Ectodermal cell (in vitro differentiated cells): Measurements from ENCODE around the gene KNCN.

Source experiments
- H3K27ac ChIP-seq: 2 replicates; pipeline ENCODE4 v1.7.0; 2013; ENCODE audit warnings: mild to moderate bottlenecking, low read depth, low read length; ENCODE audit not compliant: insufficient read depth, poor library complexity, severe bottlenecking
- H3K27me3 ChIP-seq: 2 replicates; pipeline ENCODE4 v1.7.0; 2013; ENCODE audit warnings: mild to moderate bottlenecking, low read length; ENCODE audit not compliant: insufficient read depth, control insufficient read depth, poor library complexity, severe bottlenecking
- H3K36me3 ChIP-seq: one replicate; pipeline ENCODE4 v1.7.0; 2013; ENCODE audit warnings: low read length; ENCODE audit not compliant: control insufficient read depth, insufficient read depth
- H3K4me1 ChIP-seq: one replicate; pipeline ENCODE4 v1.7.0; 2013; ENCODE audit warnings: low read length; ENCODE audit not compliant: control insufficient read depth, insufficient read depth
- H3K4me3 ChIP-seq: 2 replicates; pipeline ENCODE4 v1.7.0; 2013; ENCODE audit warnings: low read depth, low read length, control low read depth; ENCODE audit not compliant: insufficient read depth
- H3K9me3 ChIP-seq: 2 replicates; pipeline ENCODE4 v1.7.0; 2013; ENCODE audit warnings: mild to moderate bottlenecking, low read length, moderate library complexity; ENCODE audit not compliant: control insufficient read depth
- WGBS, 2 experiments: methylation state at CpG; one replicate each; pipeline ENCODE4 v1.1.7; 2013; ENCODE audit warnings: missing lambda C conversion rate in 2 of 2; 5-methylcytosine and 5-hydroxymethylcytosine counted together

Gene KNCN

DNA sequence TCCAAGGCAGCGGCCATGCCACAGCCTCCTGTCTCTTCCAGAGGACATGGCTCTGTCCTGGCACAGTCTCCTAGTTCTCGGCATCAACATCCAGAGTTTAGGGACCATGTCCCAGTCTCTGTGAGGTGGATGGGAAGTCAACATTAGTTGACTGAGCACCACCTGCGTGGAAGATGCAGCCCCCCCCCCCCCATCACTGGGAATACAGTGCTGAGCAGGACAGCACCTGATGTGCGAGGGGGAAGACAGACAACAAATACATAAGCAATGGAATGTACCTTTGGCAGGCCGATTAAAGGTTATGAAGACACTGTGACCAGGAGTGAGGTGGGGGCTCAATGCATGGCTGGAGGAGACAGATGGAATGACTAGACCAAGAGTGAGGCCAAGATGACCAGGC, 26.6 kb downstream of the KNCN start:
- peaks cover 65% of the 10 kb centered on the region for H3K4me1 ChIP-seq
- no peaks in the 10 kb centered on the region for H3K9me3 ChIP-seq
- peaks cover 81% of the 10 kb centered on the region for H3K27me3 ChIP-seq
- no peak overlapping the region for H3K27ac ChIP-seq
- no peaks in the 10 kb centered on the region for H3K36me3 ChIP-seq
- WGBS, 2 experiments, result 70 to 81% methylated on average over 5 of the region's 5 CpGs
- H3K4me3 ChIP-seq, result no peak overlapping the region

DNA sequence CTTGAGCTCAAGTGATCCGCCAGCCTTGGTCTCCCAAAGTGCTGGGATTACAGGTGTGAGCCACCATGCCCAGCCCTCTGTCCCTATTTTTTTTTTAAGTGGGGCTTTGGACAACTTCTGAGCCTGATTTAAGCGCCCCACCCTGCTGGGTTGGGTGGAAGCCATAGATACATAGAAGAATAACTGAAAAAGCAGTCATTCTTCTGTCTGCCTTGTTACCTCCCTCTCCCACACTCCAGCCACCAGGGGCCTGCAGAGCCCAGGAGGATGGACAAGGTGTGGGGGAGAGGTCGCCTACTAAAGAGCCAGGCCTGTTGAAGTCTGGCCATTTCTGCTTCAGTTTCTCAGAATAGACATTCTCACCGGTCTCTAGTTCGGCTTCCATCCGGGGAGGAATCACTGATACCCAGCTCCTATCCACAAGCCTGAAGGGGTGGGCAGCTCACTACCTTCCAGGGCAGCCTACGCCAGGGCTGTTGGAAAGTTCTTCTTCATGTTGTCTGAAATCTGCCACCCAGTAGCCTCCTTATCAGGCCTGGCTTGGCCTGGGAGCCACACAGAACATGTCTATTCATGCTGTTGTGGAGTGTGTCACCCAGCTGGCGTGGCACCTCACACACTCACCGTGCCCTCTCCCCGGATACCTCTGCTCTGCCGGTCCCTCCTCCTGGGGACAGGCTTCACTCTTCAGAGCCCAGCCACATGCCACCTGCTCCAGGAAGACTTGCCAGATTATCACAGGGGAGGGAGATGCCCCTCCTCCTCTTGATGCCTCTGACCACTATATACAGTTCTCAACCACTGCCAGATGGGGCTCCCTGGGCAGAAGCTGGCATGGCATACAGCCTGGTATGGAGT, 27.7 kb downstream of the KNCN start:
- H3K9me3 ChIP-seq, result no peaks in the 10 kb centered on the region

DNA sequence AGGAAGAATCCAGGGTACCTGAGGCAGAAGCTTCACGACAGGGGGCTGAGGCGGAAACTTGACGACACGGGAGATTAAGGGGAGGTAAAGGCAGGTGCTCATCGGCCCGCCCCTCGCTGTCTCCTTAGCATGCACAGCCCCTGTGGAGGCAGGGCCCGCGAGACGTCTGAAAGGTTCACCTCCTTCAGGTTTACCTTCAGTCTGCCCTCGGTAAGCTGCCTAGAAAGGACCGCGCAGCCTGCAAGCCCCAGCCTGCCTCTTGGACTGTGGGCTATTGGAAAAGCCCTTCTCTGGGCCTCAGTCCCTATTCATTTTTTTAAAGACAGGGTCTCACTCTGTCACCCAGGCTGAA, 28.5 kb downstream of the KNCN start:
- 48 to 50% methylated on average over 13 of the region's 13 CpGs for WGBS, 2 experiments
- no peaks in the 10 kb centered on the region for H3K9me3 ChIP-seq
- H3K27me3 ChIP-seq, result peaks cover 66% of the 10 kb centered on the region
- peaks cover 70% of the 10 kb centered on the region for H3K4me1 ChIP-seq
- H3K27ac ChIP-seq, result no peak overlapping the region
- H3K36me3 ChIP-seq, result no peaks in the 10 kb centered on the region
- no peak overlapping the region for H3K4me3 ChIP-seq

More for the DNA sequence above, 27.7 kb downstream of the KNCN start:
- Histone ChIP-seq H3K27me3 (peaks cover 69% of the 10 kb centered on the region), H3K36me3 (no peaks in the 10 kb centered on the region), H3K27ac (no peak overlapping the region), H3K4me3 (no peak overlapping the region), H3K4me1 (peaks cover 72% of the 10 kb centered on the region)
- 91 to 92% methylated on average over 11 of the region's 11 CpGs for WGBS, 2 experiments

DNA sequence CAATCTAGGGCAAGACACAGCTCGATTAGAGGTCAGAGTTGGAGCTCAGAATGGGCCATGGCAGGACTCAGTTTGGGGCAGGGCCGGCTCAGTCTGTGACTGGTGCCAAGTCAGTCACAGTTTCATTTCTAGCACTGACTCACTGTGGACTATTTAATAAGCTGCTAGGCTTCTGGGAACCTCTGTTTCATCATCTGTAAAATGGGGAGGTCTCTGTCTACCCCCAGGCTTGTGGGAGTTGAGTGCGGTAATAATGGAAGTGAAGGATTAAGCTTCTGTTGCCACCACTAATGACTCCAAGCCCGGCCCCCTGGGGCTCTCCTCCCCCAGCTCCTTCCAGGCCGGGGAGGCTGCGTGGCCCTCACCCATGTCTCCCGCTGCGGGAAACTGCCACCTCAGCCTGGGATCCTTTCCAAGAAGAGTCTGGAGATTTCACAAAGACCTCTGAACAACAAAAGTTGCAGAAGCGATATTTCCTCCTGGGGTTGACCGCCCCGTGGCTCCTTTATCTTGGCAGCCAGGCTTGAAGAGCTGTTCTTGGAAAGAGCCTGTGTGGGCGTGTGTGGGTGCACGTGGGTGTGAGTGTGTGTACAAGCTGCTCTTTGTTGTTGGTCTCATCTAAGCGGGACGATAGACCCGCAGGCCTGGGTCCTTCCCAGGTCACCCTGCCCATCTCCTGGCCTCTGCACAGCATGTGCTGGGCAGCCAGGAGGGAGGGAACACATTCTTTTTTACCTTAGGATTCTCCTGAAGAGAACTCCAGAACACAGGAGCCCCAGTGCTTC, 29.1 kb downstream of the KNCN start:
- Histone ChIP-seq H3K9me3 (no peaks in the 10 kb centered on the region), H3K4me3 (no peak overlapping the region), H3K36me3 (no peaks in the 10 kb centered on the region), H3K27me3 (peaks cover 66% of the 10 kb centered on the region), H3K27ac (no peak overlapping the region), H3K4me1 (peaks cover 71% of the 10 kb centered on the region)
- WGBS, 2 experiments, result 56 to 57% methylated on average over 16 of the region's 16 CpGs

DNA sequence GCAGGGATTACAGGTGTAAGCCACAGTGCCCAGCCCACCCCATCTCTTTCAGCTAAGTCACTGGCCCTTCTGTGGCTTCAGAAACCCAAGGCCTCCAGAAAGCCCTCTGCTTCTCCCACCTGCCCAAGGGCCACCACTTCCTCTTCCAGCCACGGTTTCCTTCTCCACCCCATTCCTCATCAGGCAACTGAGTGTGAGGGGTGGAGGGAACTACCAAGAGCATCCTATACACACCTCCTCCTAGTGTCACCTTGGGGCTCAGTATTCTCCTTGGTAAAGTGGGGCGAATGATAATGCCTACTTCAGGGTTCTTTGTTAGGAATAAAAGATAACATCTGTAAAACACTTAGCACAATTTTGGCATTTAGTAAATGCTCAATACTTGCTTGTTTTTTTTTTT, 30.0 kb downstream of the KNCN start:
- Histone ChIP-seq H3K9me3 (no peaks in the 10 kb centered on the region), H3K27me3 (peaks cover 66% of the 10 kb centered on the region), H3K27ac (no peak overlapping the region), H3K4me3 (no peak overlapping the region), H3K36me3 (no peaks in the 10 kb centered on the region), H3K4me1 (peaks cover 74% of the 10 kb centered on the region)
- WGBS, 2 experiments, result 60 to 80% methylated on average over 1 to 2 of the region's 2 CpGs

DNA sequence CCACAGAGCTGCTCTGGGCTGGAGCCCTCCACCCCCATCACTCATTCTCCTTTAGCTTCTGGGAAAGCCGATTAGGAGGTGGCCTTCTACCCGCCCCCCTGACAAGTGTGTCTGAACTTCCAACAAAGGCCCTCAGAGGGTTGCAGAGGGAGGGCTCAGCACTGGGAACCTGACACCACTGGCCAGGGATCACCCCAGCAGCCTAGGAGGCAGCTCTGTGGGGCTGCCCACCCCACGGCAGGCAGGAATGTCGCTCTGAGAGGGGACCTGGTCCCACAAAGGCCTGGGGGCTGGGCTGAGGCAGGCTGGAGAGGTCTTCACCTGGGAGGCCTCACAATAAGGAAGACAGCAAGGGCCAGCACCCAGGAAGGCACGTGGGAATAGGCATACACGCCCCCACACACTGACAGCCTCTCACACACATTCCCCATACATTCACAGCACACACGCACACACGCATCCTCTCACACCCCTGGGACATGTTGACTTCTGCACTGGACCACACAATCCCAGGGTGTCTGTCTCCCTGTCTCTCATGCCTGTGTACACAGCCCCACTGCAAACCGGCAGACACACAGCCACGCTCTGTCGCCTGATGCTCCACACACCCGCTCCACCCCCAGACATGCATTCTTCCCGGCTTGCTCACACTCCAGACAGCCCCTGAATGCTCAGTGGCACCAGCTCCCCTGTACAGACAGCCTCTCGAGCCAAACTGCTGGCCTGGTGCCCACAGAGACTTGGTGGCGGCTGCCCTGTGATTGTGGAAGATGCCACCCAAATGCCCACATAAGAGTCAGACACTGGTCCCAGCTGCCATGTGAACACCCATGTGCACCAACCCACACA, 31.2 kb downstream of the KNCN start:
- H3K27ac ChIP-seq, result no peak overlapping the region
- WGBS, 2 experiments, result 40% methylated on average over 15 of the region's 15 CpGs
- H3K36me3 ChIP-seq, result no peaks in the 10 kb centered on the region
- H3K9me3 ChIP-seq, result no peaks in the 10 kb centered on the region
- no peak overlapping the region for H3K4me3 ChIP-seq
- peaks cover 65% of the 10 kb centered on the region for H3K27me3 ChIP-seq
- H3K4me1 ChIP-seq, result peaks cover 69% of the 10 kb centered on the region

DNA sequence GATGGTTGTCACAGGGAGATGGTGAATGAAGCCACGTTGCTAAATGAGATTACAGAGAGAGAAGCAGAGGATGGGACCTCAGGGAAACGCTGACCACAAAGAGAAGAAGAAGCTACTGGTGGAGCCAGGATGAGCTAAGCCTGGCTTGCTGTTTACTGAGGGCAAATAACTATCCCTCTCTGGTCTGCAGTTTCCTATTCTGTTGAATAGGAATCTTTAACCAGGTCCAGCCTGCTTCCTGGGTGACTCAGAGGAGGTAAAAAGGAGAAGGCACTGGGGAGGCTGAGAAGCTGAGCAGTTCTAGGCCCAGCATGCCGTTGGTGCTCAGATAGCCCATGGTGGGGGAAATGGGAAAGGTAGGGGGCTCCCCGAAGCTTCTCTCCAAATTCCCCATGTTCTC, 32.2 kb downstream of the KNCN start:
- Histone ChIP-seq H3K36me3 (no peaks in the 10 kb centered on the region), H3K4me3 (no peak overlapping the region), H3K27ac (no peak overlapping the region), H3K4me1 (peaks cover 60% of the 10 kb centered on the region), H3K27me3 (peaks cover 54% of the 10 kb centered on the region), H3K9me3 (no peaks in the 10 kb centered on the region)
- 83% methylated on average over 4 of the region's 4 CpGs for WGBS, 2 experiments

DNA sequence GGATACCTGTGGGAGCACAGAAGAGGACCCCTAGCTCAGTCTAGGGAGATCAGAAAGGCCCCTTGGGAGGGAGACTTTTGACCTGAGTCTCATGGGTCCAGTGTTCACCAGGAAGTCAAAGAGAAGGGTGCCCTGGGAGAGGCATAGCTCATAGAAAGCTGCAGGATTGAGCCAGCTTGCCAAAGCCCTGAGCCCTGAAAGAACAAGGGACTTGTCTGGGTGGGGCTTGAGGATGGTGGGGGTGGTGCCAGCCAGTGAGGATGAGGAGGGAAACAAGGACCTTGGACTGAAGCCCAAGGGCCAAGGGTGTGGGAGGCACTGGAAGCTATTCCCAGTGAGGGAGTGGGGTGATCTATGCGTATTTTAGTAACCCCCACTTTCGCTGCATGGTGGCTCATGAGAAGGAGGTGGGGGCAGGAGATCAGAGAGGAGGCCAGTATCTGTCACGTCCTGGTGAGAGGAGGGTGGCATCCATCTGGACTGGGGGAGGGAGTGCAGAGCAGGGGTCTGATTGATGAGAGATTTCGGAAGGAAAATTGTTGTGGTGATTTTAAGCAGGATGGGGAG, 33.4 kb downstream of the KNCN start:
- H3K27ac ChIP-seq, result no peak overlapping the region
- H3K9me3 ChIP-seq, result no peaks in the 10 kb centered on the region
- H3K36me3 ChIP-seq, result no peaks in the 10 kb centered on the region
- peaks cover 58% of the 10 kb centered on the region for H3K4me1 ChIP-seq
- peaks cover 42% of the 10 kb centered on the region for H3K27me3 ChIP-seq
- H3K4me3 ChIP-seq, result no peak overlapping the region
- 75% methylated on average over 4 of the region's 4 CpGs for WGBS, 2 experiments

DNA sequence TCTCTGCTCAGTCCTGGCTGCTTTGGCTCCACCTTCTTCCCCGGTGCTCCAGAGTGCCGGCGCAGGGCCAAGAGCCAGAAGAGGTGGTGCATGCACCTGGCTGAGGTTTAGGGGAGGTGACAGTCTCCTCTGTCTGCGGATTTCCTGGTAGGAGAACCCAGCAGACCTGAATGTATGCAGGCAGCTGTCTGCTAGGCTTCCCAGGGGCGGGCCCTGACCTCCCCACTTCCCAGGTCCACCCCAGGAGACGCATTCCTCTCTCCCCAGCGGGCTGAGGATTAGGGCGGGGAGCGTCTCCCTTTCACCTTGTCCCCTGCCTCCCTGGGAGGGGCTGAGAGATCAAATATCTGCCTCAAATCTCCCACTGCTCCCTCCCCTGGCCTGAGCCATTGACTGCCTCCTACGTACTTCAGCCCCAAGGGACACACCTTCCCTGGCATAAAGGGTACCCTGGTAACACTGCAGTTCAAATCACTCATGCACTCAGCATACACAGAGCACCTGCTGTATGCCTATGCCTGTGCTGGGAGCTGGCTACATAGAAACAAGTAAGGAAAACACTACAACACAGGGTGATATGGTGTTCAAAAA, 34.3 kb downstream of the KNCN start:
- no peaks in the 10 kb centered on the region for H3K9me3 ChIP-seq
- H3K27me3 ChIP-seq, result peaks cover 34% of the 10 kb centered on the region
- H3K4me1 ChIP-seq, result peaks cover 48% of the 10 kb centered on the region
- H3K36me3 ChIP-seq, result no peaks in the 10 kb centered on the region
- no peak overlapping the region for H3K27ac ChIP-seq
- WGBS, 2 experiments, result 2 to 3% methylated on average over 10 of the region's 10 CpGs
- no peak overlapping the region for H3K4me3 ChIP-seq
